Neural cell (in vitro differentiated cells): ENCODE results near the gene EPHA6. TPM values are rescaled to one million over a fixed set of nuclear protein-coding genes. Genes with fewer than 3 reads are reported as not detected.

Experiments used
- H2AFZ ChIP-seq: fragments of 200-600, 300-800 bp; sonication (generic), shearing (Covaris generic); 2 replicates; pipeline ENCODE4 v1.6.0; 2014; ENCODE audit warnings: low read depth, mild to moderate bottlenecking, antibody characterized with exemption, low read length, moderate library complexity
- H3F3A ChIP-seq: fragments of 200-600 bp; shearing (Covaris generic); 2 replicates; pipeline ENCODE4 v1.6.1; 2016; ENCODE audit warnings: mild to moderate bottlenecking, moderate library complexity, mixed read lengths, antibody characterized with exemption, low read length; ENCODE audit not compliant: insufficient read depth, poor library complexity, severe bottlenecking
- H3K27ac ChIP-seq: fragments of 200-600, 300-800 bp; sonication (generic), shearing (Covaris generic); 2 replicates; pipeline ENCODE4 v1.5.1; 2014; ENCODE audit warnings: mild to moderate bottlenecking, low read length, moderate library complexity
- H3K27me3 ChIP-seq: fragments of 300-800, 200-600 bp; sonication (generic), shearing (Covaris generic); 2 replicates; pipeline ENCODE4 v1.6.0; 2014; ENCODE audit warnings: mild to moderate bottlenecking, low read depth, low read length, moderate library complexity; ENCODE audit not compliant: insufficient read depth
- H3K36me3 ChIP-seq: fragments of 300-800, 200-600 bp; sonication (generic), shearing (Covaris generic); 2 replicates; pipeline ENCODE4 v1.5.1; 2014; ENCODE audit warnings: mild to moderate bottlenecking, antibody characterized with exemption, low read length, moderate library complexity; ENCODE audit not compliant: insufficient read depth
- H3K4me2 ChIP-seq: fragments of 300-800, 200-600 bp; sonication (generic), shearing (Covaris generic); 2 replicates; pipeline ENCODE4 v1.6.0; 2014; ENCODE audit warnings: mild to moderate bottlenecking, low read length
- H3K4me3 ChIP-seq: fragments of 300-800, 200-600 bp; sonication (generic), shearing (Covaris generic); 2 replicates; pipeline ENCODE4 v1.5.1; 2014; ENCODE audit warnings: mild to moderate bottlenecking, low read length, moderate library complexity
- H3K79me2 ChIP-seq: fragments of 200-600 bp; shearing (Covaris generic); replicated peaks from 2 replicates; pipeline ENCODE4 v1.6.0; 2014; ENCODE audit warnings: mild to moderate bottlenecking, low read length, moderate library complexity; ENCODE audit not compliant: insufficient read depth
- H3K9ac ChIP-seq: fragments of 300-800, 200-600 bp; sonication (generic), shearing (Covaris generic); 2 replicates; pipeline ENCODE4 v1.6.1; 2016; ENCODE audit warnings: mild to moderate bottlenecking, low read length, mixed read lengths
- H3K9me2 ChIP-seq: fragments of 200-600 bp; shearing (Covaris generic); 2 replicates; pipeline ENCODE4 v1.6.1; 2016; ENCODE audit warnings: mild to moderate bottlenecking, low read length, mixed read lengths; ENCODE audit not compliant: insufficient read depth
- H3K9me3 ChIP-seq: fragments of 200-600, 300-800 bp; sonication (generic), shearing (Covaris generic); 2 replicates; pipeline ENCODE4 v1.6.1; 2016; ENCODE audit warnings: mild to moderate bottlenecking, mixed run types, low read length, moderate library complexity, mixed read lengths
- H4K20me1 ChIP-seq: fragments of 200-600 bp; shearing (Covaris generic); 2 replicates; pipeline ENCODE4 v1.6.1; 2016; ENCODE audit warnings: mild to moderate bottlenecking, mixed run types; ENCODE audit not compliant: insufficient read depth
- CTCF ChIP-seq: fragments of 450-650 bp; IDR thresholded peaks from 2 replicates; pipeline ENCODE4 v1.5.1; 2014; ENCODE audit warnings: antibody characterized with exemption, mild to moderate bottlenecking, moderate library complexity; ENCODE audit not compliant: poor library complexity, severe bottlenecking
- EP300 ChIP-seq: fragments of 450-650 bp; conservative IDR thresholded peaks from 2 replicates; pipeline ENCODE4 v1.6.1; 2014; ENCODE audit warnings: antibody characterized with exemption, mild to moderate bottlenecking, moderate library complexity; ENCODE audit not compliant: poor library complexity, severe bottlenecking
- EZH2 ChIP-seq: fragments of 200-600, 300-800 bp; shearing (Covaris generic), sonication (generic); IDR thresholded peaks from 2 replicates; pipeline ENCODE4 v1.6.1; 2014; ENCODE audit warnings: antibody characterized with exemption, low read length, borderline replicate concordance, mild to moderate bottlenecking; ENCODE audit not compliant: insufficient read depth, poor library complexity, severe bottlenecking
- MXI1 ChIP-seq: fragments of 450-650 bp; conservative IDR thresholded peaks from 2 replicates; pipeline ENCODE4 v1.6.1; 2014; ENCODE audit warnings: antibody characterized with exemption, mild to moderate bottlenecking; ENCODE audit not compliant: poor library complexity, severe bottlenecking
- POLR2AphosphoS5 ChIP-seq: IDR thresholded peaks from 2 replicates; pipeline ENCODE4 v1.6.1; 2012
- RAD21 ChIP-seq: fragments of 450-650 bp; conservative IDR thresholded peaks from 2 replicates; pipeline ENCODE4 v1.6.1; 2014; ENCODE audit warnings: antibody characterized with exemption, mild to moderate bottlenecking, moderate library complexity
- REST ChIP-seq: IDR thresholded peaks from 2 replicates; pipeline ENCODE4 v1.6.1; 2012; ENCODE audit warnings: borderline replicate concordance
- SMC3 ChIP-seq: fragments of 450-650 bp; conservative IDR thresholded peaks from 2 replicates; pipeline ENCODE4 v1.6.1; 2014; ENCODE audit warnings: antibody characterized with exemption, mild to moderate bottlenecking, moderate library complexity; ENCODE audit not compliant: poor library complexity
- TAF1 ChIP-seq: IDR thresholded peaks from 2 replicates; pipeline ENCODE4 v1.6.1; 2012; ENCODE audit warnings: low read depth
- polyA plus RNA-seq: library from polyadenylated mRNA; depleted of rRNA; stranded (reverse); fragments of >200 nt; gene quantifications from 2 replicates; pipeline ENCODE4 v1.2.3, GENCODE V29; 2014

The EPHA6 gene
- polyA plus RNA-seq, 1 donor from 2014 or later = 0.56 TPM

GRCh38 chr3:97665896-97666295 is 851.5 kb downstream of the EPHA6 start:
- H3K79me2 ChIP-seq = no peaks in the 10 kb centered on the region
- H3K4me3 ChIP-seq = no peak overlapping the region
- H4K20me1 ChIP-seq = no peaks in the 10 kb centered on the region
- no peak overlapping the region for H2AFZ ChIP-seq
- TF ChIP-seq EZH2 = no peak
- no peak for TF ChIP-seq RAD21
- TF ChIP-seq EP300 = no peak
- no peak for TF ChIP-seq REST
- TF ChIP-seq MXI1 = no peak
- no peak for TF ChIP-seq CTCF
- TF ChIP-seq TAF1 = no peak
- no peak for TF ChIP-seq SMC3
- TF ChIP-seq POLR2AphosphoS5 = no peak
- H3K9me3 ChIP-seq = no peaks in the 10 kb centered on the region
- H3K9ac ChIP-seq = no peak overlapping the region
- H3K9me2 ChIP-seq = no peaks in the 10 kb centered on the region
- no peaks in the 10 kb centered on the region for H3K27me3 ChIP-seq
- no peaks in the 10 kb centered on the region for H3F3A ChIP-seq
- no peak overlapping the region for H3K27ac ChIP-seq
- no peaks in the 10 kb centered on the region for H3K36me3 ChIP-seq
- H3K4me2 ChIP-seq = no peak overlapping the region

GRCh38 chr3:97670952-97671351 is 856.6 kb downstream of the EPHA6 start:
- TF ChIP-seq CTCF = no peak
- TF ChIP-seq TAF1 = no peak
- no peak for TF ChIP-seq SMC3
- no peak for TF ChIP-seq POLR2AphosphoS5
- TF ChIP-seq REST = no peak
- TF ChIP-seq RAD21 = no peak
- Histone ChIP-seq H3F3A (no peaks in the 10 kb centered on the region), H3K9ac (no peak overlapping the region), H3K79me2 (no peaks in the 10 kb centered on the region), H3K36me3 (no peaks in the 10 kb centered on the region), H3K9me3 (no peaks in the 10 kb centered on the region), H3K4me2 (no peak overlapping the region), H3K27me3 (no peaks in the 10 kb centered on the region), H2AFZ (no peak overlapping the region), H3K4me3 (no peak overlapping the region), H3K9me2 (no peaks in the 10 kb centered on the region), H4K20me1 (no peaks in the 10 kb centered on the region), H3K27ac (no peak overlapping the region)
